Measurements from ENCODE around the gene TBC1D10B. TPM values are rescaled to one million over a fixed set of nuclear protein-coding genes. Genes with fewer than 3 reads are reported as not detected.
"Not testable (repeated sequence)": the region's sequence is repeated elsewhere in the genome, so short reads cannot be mapped to it uniquely, and the experiment has no call there.

TBC1D10B gene
- total RNA-seq, 1 donor = 31.5 TPM

GRCh38 chr16:30397056-30397455, 26.8 kb upstream of the TBC1D10B start:
- no peak overlapping the region for H2AFZ ChIP-seq (ENCODE audit: low read length)
- no peak overlapping the region for H3K4me3 ChIP-seq (ENCODE audit: insufficient read depth, low read length)
- no peaks in the 10 kb centered on the region for H4K20me1 ChIP-seq (ENCODE audit: insufficient read depth, low read length)
- H3K9me3 ChIP-seq (ENCODE audit: low read depth, low read length) = no peaks in the 10 kb centered on the region
- H3K4me1 ChIP-seq (ENCODE audit: insufficient read depth, low read length) = peaks cover 26% of the 10 kb centered on the region
- DNase-seq (ENCODE audit: insufficient read length, low spot score, missing footprints) = no peak
- H3K36me3 ChIP-seq (ENCODE audit: insufficient read depth, low read length) = peaks cover 4% of the 10 kb centered on the region
- no peaks in the 10 kb centered on the region for H3K27me3 ChIP-seq (ENCODE audit: insufficient read depth, low read length)
- H3K79me2 ChIP-seq (ENCODE audit: insufficient read depth, low read length) = peaks cover 17% of the 10 kb centered on the region
- H3K4me2 ChIP-seq (ENCODE audit: insufficient read depth, low read length) = no peak overlapping the region
- no peak overlapping the region for H3K27ac ChIP-seq (ENCODE audit: low read depth, low read length)
- no peak for TF ChIP-seq CTCF (IDR thresholded peaks at IDR 0.05; ENCODE audit: extremely low read depth, low read depth, low read length)

DNA sequence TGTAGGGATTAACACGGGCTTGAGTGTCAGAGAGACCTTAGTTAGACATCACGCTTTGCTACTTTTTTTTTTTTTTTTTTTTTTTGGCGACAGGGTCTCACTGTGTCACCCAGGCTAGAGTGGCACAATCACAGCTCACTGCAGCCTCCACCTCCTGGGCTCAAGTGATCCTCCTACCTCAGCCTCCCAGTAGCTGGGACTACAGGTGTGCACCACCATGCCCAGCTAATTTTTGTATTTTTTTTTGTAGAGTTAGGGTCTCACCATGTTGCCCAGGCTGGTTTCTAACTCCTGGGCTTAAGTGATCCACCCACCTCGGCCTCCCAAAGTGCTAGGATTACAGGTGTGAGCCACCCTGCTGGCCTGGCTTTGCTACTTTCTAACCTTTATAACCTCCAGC, 26.3 kb upstream of the TBC1D10B start:
- H2AFZ ChIP-seq (ENCODE audit: low read length); DNase-seq (ENCODE audit: insufficient read length, low spot score, missing footprints); H3K4me2 ChIP-seq (ENCODE audit: insufficient read depth, low read length); H3K27me3 ChIP-seq (ENCODE audit: insufficient read depth, low read length); H3K9me3 ChIP-seq (ENCODE audit: low read depth, low read length); H4K20me1 ChIP-seq (ENCODE audit: insufficient read depth, low read length); H3K27ac ChIP-seq (ENCODE audit: low read depth, low read length); H3K4me3 ChIP-seq (ENCODE audit: insufficient read depth, low read length); H3K36me3 ChIP-seq (ENCODE audit: insufficient read depth, low read length): not testable (repeated sequence)
- peaks cover 26% of the 10 kb centered on the region for H3K4me1 ChIP-seq (ENCODE audit: insufficient read depth, low read length)
- H3K79me2 ChIP-seq (ENCODE audit: insufficient read depth, low read length) = peaks cover 17% of the 10 kb centered on the region

DNA sequence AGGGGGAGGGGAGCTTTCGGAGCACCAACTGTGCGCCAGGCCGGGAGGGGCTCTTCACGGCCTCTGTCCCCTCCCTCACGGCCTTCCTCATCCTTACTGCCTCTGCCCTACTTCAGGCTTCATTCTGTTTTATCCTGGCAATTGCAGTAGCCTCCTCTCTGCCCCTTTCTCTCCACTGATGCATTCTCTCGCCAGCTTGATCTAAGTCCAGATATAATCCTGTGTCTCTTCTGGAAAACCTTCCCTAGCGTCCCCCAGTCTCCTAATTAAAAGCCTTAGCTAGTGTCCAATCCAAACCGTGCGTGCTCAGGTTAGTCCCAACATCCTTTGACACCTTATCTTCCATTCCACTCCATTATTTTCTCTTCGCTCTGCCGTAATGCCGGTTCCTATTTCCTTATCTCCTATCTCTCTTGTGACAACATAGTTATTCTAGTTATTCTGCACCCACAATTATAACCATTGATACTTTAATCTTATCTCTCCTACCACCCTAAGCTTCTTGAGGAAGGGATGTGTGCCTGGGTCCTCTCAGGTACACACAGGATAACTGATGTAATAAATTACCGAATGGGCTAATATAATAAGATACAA, 25.8 kb upstream of the TBC1D10B start:
- Histone ChIP-seq H3K4me1 (ENCODE audit: insufficient read depth, low read length) (peaks cover 26% of the 10 kb centered on the region), H3K27ac (ENCODE audit: low read depth, low read length) (peak overlapping the region; percentile 41), H3K79me2 (ENCODE audit: insufficient read depth, low read length) (peaks cover 17% of the 10 kb centered on the region), H3K9me3 (ENCODE audit: low read depth, low read length) (no peaks in the 10 kb centered on the region), H3K27me3 (ENCODE audit: insufficient read depth, low read length) (no peaks in the 10 kb centered on the region), H4K20me1 (ENCODE audit: insufficient read depth, low read length) (no peaks in the 10 kb centered on the region), H3K4me3 (ENCODE audit: insufficient read depth, low read length) (peak overlapping the region; percentile 92), H3K36me3 (ENCODE audit: insufficient read depth, low read length) (peaks cover 4% of the 10 kb centered on the region), H2AFZ (ENCODE audit: low read length) (peak overlapping the region; percentile 76), H3K4me2 (ENCODE audit: insufficient read depth, low read length) (peak overlapping the region; percentile 86)
- DNase-seq (ENCODE audit: insufficient read length, low spot score, missing footprints) = no peak
- TF ChIP-seq CTCF (IDR thresholded peaks at IDR 0.05; ENCODE audit: extremely low read depth, low read depth, low read length) = no peak

DNA sequence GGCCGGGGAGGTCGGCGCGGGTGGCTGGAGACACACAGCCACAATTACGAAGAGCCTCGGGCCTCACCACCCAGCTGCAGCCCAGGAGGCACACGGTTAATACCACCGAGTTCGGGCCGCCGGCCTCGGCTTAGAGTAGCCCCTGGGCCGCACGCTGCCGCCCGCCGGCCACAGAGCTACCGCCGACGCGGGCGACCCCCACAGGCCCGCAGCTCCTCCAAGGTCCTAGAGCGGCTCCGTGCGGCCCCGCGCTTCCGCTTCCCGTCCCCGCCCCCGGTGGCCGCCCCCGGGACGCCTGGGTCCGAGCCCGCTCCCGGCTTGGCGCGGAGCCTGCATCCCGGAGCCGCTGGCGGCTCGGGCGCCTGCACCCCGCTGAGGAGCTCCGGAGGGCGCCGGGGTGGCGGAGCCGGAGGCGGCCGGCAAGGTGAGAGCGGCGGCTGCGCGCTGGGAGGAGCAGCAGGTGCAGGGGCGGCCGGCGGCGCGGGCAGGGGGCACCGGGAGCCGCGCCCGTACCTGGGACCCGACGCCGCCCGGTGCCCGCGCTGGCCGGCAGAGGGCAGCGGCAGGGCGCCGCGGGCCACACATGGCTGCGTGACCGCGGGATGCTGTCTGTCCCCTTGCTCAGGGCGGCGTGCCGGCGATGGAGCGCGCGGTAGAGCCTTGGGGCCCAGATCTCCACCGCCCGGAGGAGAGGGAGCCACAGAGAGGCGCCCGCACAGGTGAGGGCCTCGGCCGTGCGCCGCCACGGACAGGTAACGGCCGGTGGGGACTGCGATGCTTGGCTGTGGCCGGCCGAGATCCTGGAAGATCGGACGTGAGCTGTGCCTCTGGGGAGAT, 25.1 kb upstream of the TBC1D10B start, which contains the start of gene ZNF48:
ZNF48 (plus strand) TSS at position 266 of the 837 bp plus-strand sequence; CDS start at position 641, 375 bp downstream.
- Histone ChIP-seq H3K79me2 (ENCODE audit: insufficient read depth, low read length) (peaks cover 17% of the 10 kb centered on the region), H3K4me1 (ENCODE audit: insufficient read depth, low read length) (peaks cover 26% of the 10 kb centered on the region), H3K27me3 (ENCODE audit: insufficient read depth, low read length) (no peaks in the 10 kb centered on the region), H2AFZ (ENCODE audit: low read length) (peak within 1 kb of the TSS; percentile 89), H3K4me2 (ENCODE audit: insufficient read depth, low read length) (peak within 1 kb of the TSS; percentile 86), H3K27ac (ENCODE audit: low read depth, low read length) (peak within 1 kb of the TSS; percentile 69), H3K4me3 (ENCODE audit: insufficient read depth, low read length) (peak within 1 kb of the TSS; percentile 92), H4K20me1 (ENCODE audit: insufficient read depth, low read length) (no peaks in the 10 kb centered on the region), H3K36me3 (ENCODE audit: insufficient read depth, low read length) (peaks cover 4% of the 10 kb centered on the region), H3K9me3 (ENCODE audit: low read depth, low read length) (no peaks in the 10 kb centered on the region)
- no peak for TF ChIP-seq CTCF (IDR thresholded peaks at IDR 0.05; ENCODE audit: extremely low read depth, low read depth, low read length)
- DNase-seq (ENCODE audit: insufficient read length, low spot score, missing footprints) = peak; percentile 99
